ENCODE measurements around the gene HEPHL1.
"Not testable (repeated sequence)": the region's sequence is repeated elsewhere in the genome, so short reads cannot be mapped to it uniquely, and the experiment has no call there.

The HEPHL1 gene, protein sequence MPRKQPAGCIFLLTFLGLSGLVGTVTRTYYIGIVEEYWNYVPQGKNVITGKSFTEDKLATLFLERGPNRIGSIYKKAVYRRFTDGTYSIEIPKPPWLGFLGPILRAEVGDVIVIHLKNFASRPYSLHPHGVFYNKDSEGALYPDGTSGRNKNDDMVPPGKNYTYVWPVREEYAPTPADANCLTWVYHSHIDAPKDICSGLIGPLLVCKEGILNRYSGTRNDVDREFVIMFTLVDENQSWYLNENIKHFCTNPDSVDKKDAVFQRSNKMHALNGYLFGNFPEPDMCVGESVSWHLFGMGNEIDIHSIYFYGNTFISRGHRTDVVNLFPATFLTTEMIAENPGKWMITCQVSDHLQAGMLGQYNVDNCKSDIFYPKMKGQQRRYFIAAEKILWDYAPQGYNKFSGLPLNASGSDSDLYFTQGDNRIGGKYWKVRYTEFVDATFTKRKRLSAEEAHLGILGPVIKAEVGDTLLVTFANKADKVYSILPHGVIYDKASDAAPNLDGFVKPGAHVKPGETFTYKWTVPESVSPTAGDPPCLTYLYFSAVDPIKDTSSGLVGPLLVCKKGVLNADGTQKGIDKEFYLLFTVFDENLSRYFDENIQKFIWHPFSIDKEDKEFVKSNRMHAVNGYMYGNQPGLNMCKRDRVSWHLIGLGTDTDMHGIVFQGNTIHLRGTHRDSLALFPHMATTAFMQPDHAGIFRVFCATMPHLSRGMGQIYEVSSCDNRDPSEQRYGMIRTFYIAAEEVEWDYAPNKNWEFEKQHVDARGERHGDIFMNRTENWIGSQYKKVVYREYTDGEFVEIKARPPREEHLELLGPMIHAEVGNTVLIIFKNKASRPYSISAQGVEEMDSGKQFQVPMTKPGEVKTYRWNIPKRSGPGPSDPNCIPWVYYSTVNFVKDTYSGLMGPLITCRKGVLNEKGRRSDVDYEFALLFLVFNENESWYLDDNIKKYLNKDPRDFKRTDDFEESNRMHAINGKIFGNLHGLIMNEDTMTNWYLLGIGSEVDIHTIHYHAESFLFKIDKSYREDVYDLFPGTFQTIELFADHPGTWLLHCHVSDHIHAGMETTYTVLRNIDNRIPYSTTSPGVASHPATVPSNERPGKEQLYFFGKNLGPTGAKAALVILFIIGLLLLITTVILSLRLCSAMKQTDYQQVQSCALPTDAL

GRCh38 chr11:94020777-94021481 lies at the start of gene HEPHL1:
Gene HEPHL1 (plus strand): TSS chr11:94021354. CDS start chr11:94021369, 15 bp downstream.
- no peak for DNase-seq

DNA sequence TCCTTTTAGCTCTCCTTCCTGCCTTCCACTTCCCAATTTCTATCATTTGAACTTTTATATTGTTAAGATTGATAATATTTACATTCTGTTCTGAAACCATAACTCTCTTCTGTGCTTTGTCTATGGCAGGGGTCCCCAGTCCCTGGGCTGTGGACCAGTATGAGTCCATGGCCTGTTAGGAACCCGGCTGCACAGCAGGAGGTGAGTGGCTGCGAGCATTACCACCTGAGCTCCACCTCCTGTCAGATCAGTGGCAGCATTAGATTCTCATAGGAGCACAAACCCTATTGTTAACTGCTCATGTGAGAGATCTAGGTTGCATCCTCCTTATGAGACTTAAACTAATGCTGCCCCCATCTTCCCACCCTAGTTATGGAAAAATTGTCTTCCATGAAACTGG lies 48.4 kb upstream of the HEPHL1 start:
- no peak for DNase-seq

- not testable (repeated sequence) for DNase-seq
These were observed 47.7 kb upstream of the HEPHL1 start for GRCh38 chr11:93973322-93974051.

DNA sequence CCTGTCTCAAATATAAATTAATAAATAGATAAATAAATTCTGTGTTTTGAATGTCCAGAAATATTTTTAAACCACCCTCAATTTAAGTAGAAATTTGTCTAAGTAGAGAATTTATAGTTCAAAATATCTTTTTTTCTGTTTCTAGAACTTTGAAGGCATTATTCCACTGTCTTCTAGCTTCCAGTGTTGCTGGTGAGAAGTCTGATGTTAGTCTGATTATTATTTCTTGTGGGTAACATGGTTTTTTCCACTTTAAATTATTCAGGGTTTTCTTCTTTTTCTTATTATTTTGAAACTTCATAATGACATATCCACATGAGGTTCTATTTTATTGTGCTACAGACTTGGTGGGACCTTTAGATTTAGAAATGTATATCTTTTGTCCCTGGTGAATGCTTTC lies 46.4 kb upstream of the HEPHL1 start:
- no peak for DNase-seq

DNA sequence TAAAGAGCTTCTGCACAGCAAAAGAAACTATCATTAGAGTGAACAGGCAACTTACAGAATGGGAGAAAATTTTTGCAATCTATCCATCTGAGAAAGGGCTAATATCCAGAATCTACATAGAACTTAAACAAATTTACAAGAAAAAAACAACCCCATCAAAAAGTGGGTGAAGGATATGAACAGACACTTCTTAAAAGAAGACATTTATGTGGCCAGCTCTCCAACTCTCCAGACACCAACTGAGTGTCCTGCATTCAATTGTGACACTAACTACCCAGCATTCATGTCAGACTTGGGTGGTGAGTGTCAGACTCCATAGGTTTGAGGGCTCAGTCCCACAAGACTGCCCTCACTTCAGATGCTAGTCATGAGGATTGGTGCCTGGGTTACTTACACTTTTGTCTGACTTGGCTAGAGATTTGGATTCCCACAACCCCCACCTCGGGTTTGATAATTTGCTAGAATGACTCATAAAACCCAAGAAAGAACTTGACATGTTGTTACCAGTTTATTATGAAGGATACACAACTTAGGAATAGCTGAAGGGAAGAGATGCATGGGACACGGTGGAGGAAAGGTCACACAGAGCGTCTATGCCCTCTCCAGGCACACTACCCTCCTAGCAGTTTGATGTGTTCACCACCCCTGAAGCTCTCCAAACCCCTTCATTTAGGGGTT lies 44.4 kb upstream of the HEPHL1 start:
- not testable (repeated sequence) for DNase-seq

DNA sequence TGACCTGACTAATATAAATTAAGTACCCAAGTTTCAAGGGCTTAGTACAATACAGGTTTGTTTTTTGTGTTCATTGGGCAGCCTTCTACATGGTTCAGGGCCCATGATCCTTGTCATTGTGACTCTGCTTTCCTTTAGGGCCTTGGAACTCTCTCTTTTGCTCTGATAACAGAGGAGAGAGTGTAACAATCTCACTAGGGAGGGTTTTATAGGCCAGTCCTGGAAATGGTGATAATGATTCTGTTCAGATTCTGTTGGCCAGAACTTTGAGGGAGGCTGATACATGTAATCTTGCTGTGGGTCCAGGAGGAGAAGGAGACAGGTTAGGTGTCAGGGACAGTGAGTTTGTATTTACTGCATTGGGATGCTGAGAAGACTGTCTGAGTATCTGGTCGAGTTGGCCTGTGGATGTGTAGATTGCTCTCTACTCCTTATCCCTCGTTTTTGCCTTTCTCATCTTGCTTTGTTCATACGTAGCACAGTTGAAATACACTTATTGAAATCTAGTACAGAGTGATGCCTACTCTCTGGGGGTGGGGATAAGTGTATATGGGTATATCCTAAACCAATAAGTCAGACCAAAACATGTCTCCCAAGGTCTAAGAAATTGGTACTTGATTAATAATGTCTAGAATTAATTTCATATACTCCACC lies 37.5 kb upstream of the HEPHL1 start:
- DNase-seq, result no peak

DNA sequence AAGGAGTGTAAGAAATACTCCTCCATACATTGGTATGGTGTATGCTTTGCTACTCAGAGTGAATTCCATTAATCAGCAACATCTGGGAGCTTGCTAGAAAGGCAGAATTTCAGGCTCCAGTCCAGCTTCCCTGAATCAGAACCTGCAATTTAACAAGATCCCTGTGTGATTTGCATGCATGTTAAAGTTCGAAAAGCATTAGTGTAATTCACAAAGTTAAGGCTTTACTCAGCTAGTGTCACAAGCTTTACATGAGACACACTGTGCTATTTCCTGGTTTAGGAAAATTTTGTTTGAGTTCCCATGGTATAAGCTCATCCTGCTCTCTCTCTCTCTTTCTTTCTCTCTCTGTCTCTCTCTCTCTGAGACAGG lies 37.0 kb upstream of the HEPHL1 start:
- DNase-seq, result no peak

GRCh38 chr11:93984936-93985335 lies 36.2 kb upstream of the HEPHL1 start:
- DNase-seq, result no peak

DNA sequence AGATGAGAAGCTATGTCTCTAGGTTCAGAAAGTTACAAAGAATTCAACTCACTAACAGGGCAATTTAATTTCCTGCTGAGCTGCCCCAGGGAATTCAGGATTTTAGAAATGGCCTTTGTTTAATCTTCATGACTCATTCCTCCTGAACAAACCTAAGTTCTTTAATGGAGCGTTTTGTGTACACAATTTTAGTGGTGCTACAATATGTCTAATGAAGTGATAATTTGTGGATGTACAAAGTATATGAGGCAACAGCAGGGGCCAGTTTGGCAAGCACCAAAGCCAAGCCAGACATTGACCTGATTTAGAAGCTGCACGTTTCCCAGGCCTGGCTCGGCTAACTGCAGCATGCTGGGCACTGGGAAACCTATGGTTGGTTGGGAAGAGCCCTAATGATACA lies 34.4 kb upstream of the HEPHL1 start:
- peak; percentile 91 for DNase-seq

DNA sequence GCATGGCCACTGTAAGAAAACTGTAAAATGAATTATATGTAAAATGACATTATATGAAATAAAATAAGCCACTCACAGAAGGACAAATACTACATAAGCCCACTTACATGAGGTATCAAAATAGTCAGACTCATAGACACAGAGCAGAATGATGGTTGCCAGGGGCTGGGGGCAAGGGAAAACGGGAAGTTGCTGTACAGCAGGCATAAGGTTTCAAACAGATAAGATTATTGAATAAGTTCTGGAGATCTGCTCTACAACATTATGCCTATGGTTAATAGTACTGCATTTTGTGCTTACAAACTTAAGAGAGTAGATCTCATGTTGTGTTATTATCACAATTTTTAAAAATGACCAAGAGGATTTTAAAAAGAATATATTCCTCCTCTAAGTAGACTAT lies 32.7 kb upstream of the HEPHL1 start:
- DNase-seq, result no peak

DNA sequence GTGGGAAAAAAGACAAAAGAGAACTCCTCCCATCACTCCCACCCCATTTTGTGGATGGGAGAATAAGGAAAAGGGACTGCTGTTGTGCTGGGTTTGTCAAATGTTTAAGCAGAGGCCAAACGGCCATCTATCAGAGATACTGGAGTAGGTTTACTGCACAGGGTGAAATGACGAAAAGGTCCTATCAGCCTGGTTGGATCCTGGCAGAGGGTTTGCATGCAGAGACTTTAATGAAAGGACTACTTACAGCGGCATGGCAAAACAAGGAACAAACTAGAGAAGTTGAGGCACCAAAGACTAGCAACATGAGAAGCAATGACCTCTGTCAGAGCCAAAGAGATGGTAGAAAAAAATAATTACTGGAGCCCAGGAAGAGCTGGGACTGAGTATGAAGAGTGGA lies 32.2 kb upstream of the HEPHL1 start:
- DNase-seq, result no peak

GRCh38 chr11:93993747-93994146 lies 27.4 kb upstream of the HEPHL1 start:
- DNase-seq, result no peak

DNA sequence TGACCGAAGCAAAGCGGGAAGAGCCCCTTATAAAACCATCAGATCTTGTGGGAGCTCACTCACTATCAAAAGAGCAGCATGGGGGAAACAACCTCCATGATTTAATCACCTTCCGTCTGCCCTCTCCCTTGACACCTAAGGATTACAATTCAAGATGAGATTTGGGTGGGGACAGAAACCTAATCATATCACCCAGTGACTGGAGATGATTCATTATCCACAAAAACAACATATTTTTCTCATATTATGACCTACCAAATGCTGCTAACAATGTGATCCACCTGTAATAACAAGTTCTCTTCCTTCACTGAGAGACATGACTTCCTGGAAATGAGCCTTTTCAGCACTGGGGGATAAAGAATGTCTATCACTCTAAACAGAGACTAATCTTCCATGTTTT lies 23.4 kb upstream of the HEPHL1 start:
- DNase-seq, result no peak

DNA sequence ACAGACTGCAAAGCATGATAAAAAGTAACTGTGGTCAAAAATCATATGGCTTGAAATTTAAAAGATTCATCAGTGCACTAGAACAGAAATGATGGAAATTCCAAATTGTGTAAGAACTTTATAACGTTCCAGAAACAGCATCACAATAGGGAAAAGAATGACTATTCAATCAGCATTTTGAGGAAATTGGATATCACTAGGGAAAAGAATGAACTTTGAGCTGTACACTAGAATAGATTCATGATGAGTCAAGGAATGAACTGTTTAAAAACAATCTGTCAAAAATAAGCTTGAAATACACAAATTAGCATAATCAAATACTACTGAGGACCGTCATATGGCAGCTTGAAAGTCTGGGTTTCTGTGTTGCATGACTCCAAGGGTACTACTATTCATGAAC lies 20.5 kb upstream of the HEPHL1 start:
- no peak for DNase-seq

DNA sequence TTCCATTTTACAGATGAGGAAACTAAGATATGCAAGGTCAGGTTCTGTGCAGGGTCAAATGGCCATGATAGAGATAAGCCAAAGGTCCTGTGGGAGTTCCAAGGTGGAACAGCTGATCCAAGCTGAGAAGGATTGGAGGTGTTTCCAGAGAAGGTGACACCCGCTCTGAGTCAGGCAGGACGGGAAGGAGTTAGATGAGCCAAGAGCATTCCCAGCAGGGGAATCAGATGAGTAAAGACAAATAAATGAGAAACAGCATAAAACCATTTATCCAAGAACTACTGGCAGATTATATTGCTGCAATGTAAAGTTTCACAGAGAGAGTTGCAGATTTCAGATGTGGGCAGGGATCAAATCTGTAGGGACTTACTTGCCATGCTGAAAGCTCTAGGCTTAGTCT lies 18.9 kb upstream of the HEPHL1 start:
- no peak for DNase-seq

- no peak for DNase-seq
These were observed 13.7 kb upstream of the HEPHL1 start for GRCh38 chr11:94007426-94007825.

- no peak for DNase-seq
These were observed 13.2 kb upstream of the HEPHL1 start for GRCh38 chr11:94007906-94008305.

GRCh38 chr11:94010136-94010535 lies 11.0 kb upstream of the HEPHL1 start:
- no peak for DNase-seq

GRCh38 chr11:94011478-94011877 lies 9.7 kb upstream of the HEPHL1 start:
- no peak for DNase-seq

GRCh38 chr11:94017446-94017845 lies 3.7 kb upstream of the HEPHL1 start:
- no peak for DNase-seq

DNA sequence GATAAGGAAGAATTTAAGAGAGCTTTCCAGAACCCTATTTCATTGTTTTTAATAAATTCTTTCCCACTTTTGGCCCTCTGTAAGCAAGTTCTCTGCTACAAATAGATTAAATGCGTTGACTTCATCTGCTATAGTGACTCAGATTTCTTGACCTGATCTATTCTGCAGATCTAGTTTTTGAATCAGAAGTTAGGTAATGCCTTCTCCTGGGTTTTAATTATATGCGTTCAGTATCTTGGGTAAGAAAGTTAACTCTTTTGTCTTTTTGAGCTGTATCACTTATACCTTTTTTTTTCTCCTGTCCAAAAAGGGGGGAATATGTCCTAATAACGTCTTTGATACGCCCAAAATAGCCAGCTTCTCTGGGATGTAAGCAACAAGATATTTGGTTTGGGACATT lies 2.4 kb upstream of the HEPHL1 start:
- no peak for DNase-seq
